Measurements from ENCODE around the gene LAMC1. TPM values are rescaled to one million over a fixed set of nuclear protein-coding genes. Genes with fewer than 3 reads are reported as not detected.

The LAMC1 gene
- total RNA-seq, 2 donors from 2014 or later = 273 to 362 TPM

- peak overlapping the region; percentile 3 for H3K4me3 ChIP-seq
- peak overlapping the region in 1 of 2 donors; percentile 29 for H3K27ac ChIP-seq
These were observed 28.3 kb downstream of the LAMC1 start for GRCh38 chr1:183051546-183051945.

DNA sequence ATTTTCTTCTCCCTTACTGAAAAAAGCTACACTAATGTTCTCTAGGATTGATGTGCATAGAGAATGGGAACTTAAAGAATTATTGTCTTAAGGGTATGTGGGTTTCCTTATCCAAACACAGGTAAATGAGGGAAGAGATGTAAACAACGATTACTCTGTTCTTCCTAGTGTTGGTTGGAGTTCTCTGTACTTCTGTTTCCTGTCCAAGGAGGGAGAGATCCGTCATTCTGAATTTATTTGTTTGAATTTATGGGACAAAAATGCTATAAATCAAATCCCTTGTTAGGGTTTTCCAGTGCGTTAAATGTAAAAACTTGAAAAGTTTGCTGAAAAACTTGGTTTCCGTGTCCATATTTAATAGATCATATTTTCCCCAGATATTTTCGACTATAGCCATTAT lies 29.6 kb downstream of the LAMC1 start:
- ATAC-seq (ENCODE audit: insufficient number of reproducible peaks, low FRiP score, low read depth) (no peak), DNase-seq (ENCODE audit: low spot score) (no peak)
- peaks cover 40 to 68% of the 10 kb centered on the region in 2 donors for H3K4me1 ChIP-seq (ENCODE audit: control insufficient read depth in 1 of 2, low read depth in 2 of 2)

More at GRCh38 chr1:183051546-183051945, 28.3 kb downstream of the LAMC1 start:
- Histone ChIP-seq H3K36me3 (no peaks in the 10 kb centered on the region), H3K9me3 (no peaks in the 10 kb centered on the region), H3K4me1 (ENCODE audit: control insufficient read depth in 1 of 2, low read depth in 2 of 2) (peaks cover 39 to 66% of the 10 kb centered on the region in 2 donors), H3K27me3 (replicated peaks; ENCODE audit: insufficient read depth) (no peaks in the 10 kb centered on the region)
- no peak for ATAC-seq (ENCODE audit: insufficient number of reproducible peaks, low FRiP score, low read depth)
- TF ChIP-seq CTCF (IDR thresholded peaks at IDR 0.05) = no peak
- no peak for DNase-seq (ENCODE audit: low spot score)

GRCh38 chr1:183058851-183059502 lies 35.8 kb downstream of the LAMC1 start:
- H3K4me1 ChIP-seq (ENCODE audit: control insufficient read depth in 1 of 2, low read depth in 2 of 2) = peaks cover 42 to 80% of the 10 kb centered on the region in 2 donors
- no peak for DNase-seq (ENCODE audit: low spot score)
- ATAC-seq (ENCODE audit: insufficient number of reproducible peaks, low FRiP score, low read depth) = no peak
- H3K9me3 ChIP-seq = no peaks in the 10 kb centered on the region
- no peak overlapping the region for H3K4me3 ChIP-seq
- TF ChIP-seq CTCF (IDR thresholded peaks at IDR 0.05) = no peak
- H3K36me3 ChIP-seq = no peaks in the 10 kb centered on the region
- H3K27ac ChIP-seq = peak overlapping the region in 1 of 2 donors; percentile 33
- no peaks in the 10 kb centered on the region for H3K27me3 ChIP-seq (replicated peaks; ENCODE audit: insufficient read depth)

More for the DNA sequence above, 29.6 kb downstream of the LAMC1 start:
- Histone ChIP-seq H3K9me3 (no peaks in the 10 kb centered on the region), H3K27ac (no peak overlapping the region), H3K4me3 (no peak overlapping the region), H3K27me3 (replicated peaks; ENCODE audit: insufficient read depth) (no peaks in the 10 kb centered on the region), H3K36me3 (no peaks in the 10 kb centered on the region)
- TF ChIP-seq CTCF (IDR thresholded peaks at IDR 0.05) = no peak

DNA sequence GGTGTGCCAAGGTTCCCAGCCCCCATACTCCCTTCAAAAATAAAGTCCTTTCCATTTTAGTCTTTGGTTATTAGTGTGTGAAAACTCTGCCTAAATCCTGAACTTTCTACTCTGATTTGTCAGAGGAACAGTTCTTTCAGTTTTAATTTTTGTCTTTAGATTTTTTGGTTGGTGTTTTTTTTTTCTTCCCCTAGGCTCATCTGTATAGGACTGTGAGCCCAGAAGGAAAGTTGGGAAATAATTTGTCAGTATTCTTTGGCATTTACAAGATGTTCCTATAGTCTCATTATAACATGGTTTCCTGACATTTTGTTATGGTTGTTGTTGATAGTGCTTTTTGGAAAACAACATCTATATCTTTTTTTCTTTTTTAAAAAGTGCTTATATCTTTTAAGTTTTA lies 38.0 kb downstream of the LAMC1 start:
- ATAC-seq (ENCODE audit: insufficient number of reproducible peaks, low FRiP score, low read depth) (no peak), DNase-seq (ENCODE audit: low spot score) (no peak)
- Histone ChIP-seq H3K27ac (peak overlapping the region; percentile 33 to 35), H3K4me1 (ENCODE audit: control insufficient read depth in 1 of 2, low read depth in 2 of 2) (peaks cover 33 to 69% of the 10 kb centered on the region in 2 donors), H3K27me3 (replicated peaks; ENCODE audit: insufficient read depth) (no peaks in the 10 kb centered on the region), H3K4me3 (no peak overlapping the region), H3K9me3 (no peaks in the 10 kb centered on the region), H3K36me3 (no peaks in the 10 kb centered on the region)
- no peak for TF ChIP-seq CTCF (IDR thresholded peaks at IDR 0.05)

GRCh38 chr1:183063349-183063748 lies 40.1 kb downstream of the LAMC1 start:
- H3K27me3 ChIP-seq (replicated peaks; ENCODE audit: insufficient read depth) = no peaks in the 10 kb centered on the region
- DNase-seq (ENCODE audit: low spot score) = no peak
- ATAC-seq (ENCODE audit: insufficient number of reproducible peaks, low FRiP score, low read depth) = no peak
- H3K27ac ChIP-seq = no peak overlapping the region
- H3K36me3 ChIP-seq = no peaks in the 10 kb centered on the region
- peaks cover 26 to 55% of the 10 kb centered on the region in 2 donors for H3K4me1 ChIP-seq (ENCODE audit: control insufficient read depth in 1 of 2, low read depth in 2 of 2)
- no peak overlapping the region for H3K4me3 ChIP-seq
- H3K9me3 ChIP-seq = no peaks in the 10 kb centered on the region
- TF ChIP-seq CTCF (IDR thresholded peaks at IDR 0.05) = no peak
